PC-9 (cell line): Measurements from ENCODE around the gene SLC43A3. TPM values are rescaled to one million over a fixed set of nuclear protein-coding genes. Genes with fewer than 3 reads are reported as not detected.

Experiments
- BruUV-seq: library from RNA; stranded (reverse); fragments of 400-500 nt; replicated peaks from 2 replicates; lab custom pipeline; 2021; lab: Mats Ljungman, UMichigan
- CTCF ChIA-PET: fragments of 300-600 bp; sonication (Branson Sonifier 250); formaldehyde crosslinking; loops from one replicate; lab custom pipeline; 2022; ENCODE audit warnings: antibody characterized with exemption; lab: Charles Lee
- POLR2A ChIA-PET: fragments of 300-600 bp; sonication (Branson Sonifier 250); formaldehyde crosslinking; loops from one replicate; lab custom pipeline; 2022; ENCODE audit warnings: antibody characterized with exemption; ENCODE audit not compliant: unreplicated experiment; lab: Charles Lee
- DNase-seq, 2 experiments: peaks; one replicate each; pipeline versions ENCODE4 v3.0.0 to v3.0.0-alpha.2; 2015 to 2022; ENCODE audit warnings: mixed read lengths in 1 of 2
- H2AFZ ChIP-seq: fragments of 200-600 bp; sonication (generic); 2 replicates; pipeline ENCODE4 v1.8.1; 2017; ENCODE audit warnings: antibody characterized with exemption
- H3F3A ChIP-seq: fragments of 200-600 bp; sonication (generic); 2 replicates; pipeline ENCODE4 v1.8.1; 2017; ENCODE audit warnings: antibody characterized with exemption, mild to moderate bottlenecking, low read depth; ENCODE audit not compliant: insufficient read depth
- H3K27ac ChIP-seq: fragments of 200-600 bp; sonication (generic); 2 replicates; pipeline ENCODE4 v1.6.1; 2016; ENCODE audit warnings: mixed run types
- H3K27me3 ChIP-seq: fragments of 200-600 bp; sonication (generic); 2 replicates; pipeline ENCODE4 v1.6.1; 2016; ENCODE audit warnings: low read depth, mixed run types; ENCODE audit not compliant: insufficient read depth
- H3K36me3 ChIP-seq: fragments of 200-600 bp; sonication (generic); 2 replicates; pipeline ENCODE4 v1.6.1; 2016; ENCODE audit warnings: low read depth, mixed run types
- H3K4me1 ChIP-seq: fragments of 200-600 bp; sonication (generic); replicated peaks from 2 replicates; pipeline ENCODE4 v1.6.1; 2016; ENCODE audit warnings: mixed run types; ENCODE audit not compliant: insufficient read depth
- H3K4me2 ChIP-seq: fragments of 200-600 bp; sonication (generic); 2 replicates; pipeline ENCODE4 v1.6.1; 2017; ENCODE audit warnings: mixed run types
- H3K4me3 ChIP-seq: fragments of 200-600 bp; sonication (generic); 2 replicates; pipeline ENCODE4 v1.6.1; 2016; ENCODE audit warnings: mixed run types
- H3K79me2 ChIP-seq: fragments of 200-600 bp; sonication (generic); 2 replicates; pipeline ENCODE4 v1.6.1; 2017; ENCODE audit warnings: low read depth, mixed run types
- H3K9me2 ChIP-seq: fragments of 200-600 bp; sonication (generic); 2 replicates; pipeline ENCODE4 v1.8.1; 2017; ENCODE audit warnings: mild to moderate bottlenecking; ENCODE audit not compliant: insufficient read depth
- H3K9me3 ChIP-seq: fragments of 200-600 bp; sonication (generic); 2 replicates; pipeline ENCODE4 v1.8.1; 2016; ENCODE audit warnings: low read depth; ENCODE audit not compliant: insufficient read depth
- H4K20me1 ChIP-seq: fragments of 200-600 bp; sonication (generic); 2 replicates; pipeline ENCODE4 v1.8.1; 2017; ENCODE audit not compliant: insufficient read depth
- CTCF ChIP-seq: fragments of 200-600 bp; sonication (generic); conservative IDR thresholded peaks from 2 replicates; pipeline ENCODE4 v1.6.1; 2017; ENCODE audit warnings: mixed run types, antibody characterized with exemption, mild to moderate bottlenecking, moderate library complexity
- EZH2 ChIP-seq: fragments of 200-600 bp; sonication (generic); IDR thresholded peaks from 2 replicates; pipeline ENCODE4 v1.8.0; 2017; ENCODE audit warnings: antibody characterized with exemption, low read depth
- intact Hi-C: fragments of 100-400 bp; cut with micrococcal nuclease; formaldehyde crosslinking; loops from one replicate; pipeline ENCODE4 v1.10.0; 2022; ENCODE audit not compliant: unreplicated experiment
- total RNA-seq: library from RNA; stranded (reverse); gene quantifications from 2 replicates; pipeline ENCODE4 v1.2.3, GENCODE V29; 2021

Gene SLC43A3
- total RNA-seq, 1 experiment from 2014 or later = 41.3 TPM

- H3K79me2 ChIP-seq = no peaks in the 10 kb centered on the region
- H3K9me2 ChIP-seq = no peaks in the 10 kb centered on the region
- no peak overlapping the region for H3K4me3 ChIP-seq
- H3F3A ChIP-seq = peaks cover 11% of the 10 kb centered on the region; the same call in 1 of the 2 replicates
- no peak overlapping the region for H3K27ac ChIP-seq
- no peaks in the 10 kb centered on the region for H3K36me3 ChIP-seq
- peaks cover 13% of the 10 kb centered on the region; the same call in 1 of the 2 replicates for H3K4me1 ChIP-seq
- POLR2A ChIA-PET = no interaction called here
- H2AFZ ChIP-seq = no peak overlapping the region
- CTCF ChIA-PET = interaction anchor here (0.6 kb wide), 1 partner anchor 9 kb away, joined by 3 read pairs; no protein-coding TSS in a partner anchor
- no peak overlapping the region for H3K4me2 ChIP-seq
- peaks cover 27% of the 10 kb centered on the region; the same call in 1 of the 2 replicates for H3K27me3 ChIP-seq
- TF ChIP-seq EZH2 (no peak), CTCF (no peak)
- no peaks in the 10 kb centered on the region for H4K20me1 ChIP-seq
- no peaks in the 10 kb centered on the region for H3K9me3 ChIP-seq
- no peak for DNase-seq
- no TSS peak for BruUV-seq
- intact Hi-C loops = no loop called here
Observed at GRCh38 chr11:57358991-57359390, 67.9 kb downstream of the SLC43A3 start.

DNA sequence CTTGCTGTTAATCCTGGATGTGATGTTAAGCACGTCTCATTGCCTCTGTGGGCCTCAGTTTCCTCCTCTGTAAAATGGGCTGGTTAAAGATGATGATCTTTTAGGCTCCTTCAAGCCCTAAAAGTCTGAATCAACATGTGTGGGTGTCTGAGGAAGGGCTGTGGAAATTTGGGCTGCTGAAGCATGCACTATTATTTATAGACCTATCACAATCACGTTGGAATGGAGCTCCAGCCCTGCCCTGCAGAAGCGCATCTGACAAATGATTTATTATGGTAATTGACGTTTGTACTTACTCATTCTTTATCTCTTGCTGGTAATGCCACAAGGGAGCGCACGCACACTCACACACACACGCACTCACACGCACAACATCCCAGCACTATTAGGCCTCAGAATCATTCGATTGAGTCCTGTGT, 68.4 kb downstream of the SLC43A3 start:
- Histone ChIP-seq H3K9me2 (no peaks in the 10 kb centered on the region), H2AFZ (no peak overlapping the region), H3K4me2 (no peak overlapping the region), H3K36me3 (no peaks in the 10 kb centered on the region), H3F3A (peaks cover 11% of the 10 kb centered on the region; the same call in 1 of the 2 replicates), H3K4me3 (no peak overlapping the region), H4K20me1 (no peaks in the 10 kb centered on the region), H3K9me3 (no peaks in the 10 kb centered on the region), H3K79me2 (no peaks in the 10 kb centered on the region), H3K4me1 (peaks cover 13% of the 10 kb centered on the region; the same call in 1 of the 2 replicates), H3K27ac (no peak overlapping the region), H3K27me3 (peaks cover 23% of the 10 kb centered on the region; the same call in 1 of the 2 replicates)
- DNase-seq = no peak
- ChIA-PET CTCF (no interaction called here), POLR2A (no interaction called here)
- no TSS peak for BruUV-seq
- TF ChIP-seq EZH2 (no peak), CTCF (no peak)
- intact Hi-C loops = no loop called here

DNA sequence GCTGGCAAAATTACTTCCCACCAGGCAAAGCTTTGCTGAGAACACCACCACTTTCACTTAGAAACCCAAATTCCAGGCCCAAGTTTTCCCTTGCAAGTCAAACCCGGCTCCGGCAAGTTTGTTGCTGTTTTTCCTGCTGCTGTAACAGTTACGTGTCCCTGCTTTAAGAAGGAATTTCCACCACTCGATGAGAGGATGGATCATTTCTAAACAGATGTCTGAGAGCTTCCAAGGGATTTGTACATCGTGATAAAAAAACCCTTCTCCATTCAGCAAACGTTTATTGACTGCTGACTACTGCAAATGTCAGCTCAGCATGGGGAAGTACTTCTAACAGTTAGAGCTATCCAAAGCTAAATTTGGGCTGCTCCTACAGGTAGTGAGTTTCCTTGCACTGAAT, 69.1 kb downstream of the SLC43A3 start:
- Histone ChIP-seq H3K27me3 (peaks cover 19% of the 10 kb centered on the region; the same call in 1 of the 2 replicates), H3K27ac (no peak overlapping the region), H4K20me1 (no peaks in the 10 kb centered on the region), H2AFZ (no peak overlapping the region), H3F3A (peaks cover 11% of the 10 kb centered on the region; the same call in 1 of the 2 replicates), H3K79me2 (no peaks in the 10 kb centered on the region), H3K9me2 (no peaks in the 10 kb centered on the region), H3K9me3 (no peaks in the 10 kb centered on the region), H3K4me3 (no peak overlapping the region), H3K4me1 (peaks cover 13% of the 10 kb centered on the region; the same call in 1 of the 2 replicates), H3K4me2 (no peak overlapping the region), H3K36me3 (no peaks in the 10 kb centered on the region)
- intact Hi-C loops = no loop called here
- CTCF ChIA-PET = no interaction called here
- no peak for DNase-seq
- no TSS peak for BruUV-seq
- TF ChIP-seq CTCF (no peak), EZH2 (no peak)
- POLR2A ChIA-PET = no interaction called here
